OCI-LY7 (cell line): ENCODE results near the gene SERINC2. TPM values are rescaled to one million over a fixed set of nuclear protein-coding genes. Genes with fewer than 3 reads are reported as not detected.

Source experiments
- BruUV-seq: library from RNA; stranded (reverse); fragments of 400-500 nt; replicated peaks from 2 replicates; lab custom pipeline; 2021; lab: Mats Ljungman, UMichigan
- CTCF ChIA-PET: fragments of 300-600 bp; sonication (Branson Sonifier 250); formaldehyde crosslinking; loops from one replicate; lab custom pipeline; 2022; ENCODE audit warnings: antibody characterized with exemption; ENCODE audit not compliant: unreplicated experiment; lab: Charles Lee
- POLR2A ChIA-PET: fragments of 300-600 bp; sonication (Branson Sonifier 250); formaldehyde crosslinking; loops from one replicate; lab custom pipeline; 2022; ENCODE audit warnings: antibody characterized with exemption; lab: Charles Lee
- DNase-seq: peaks from one replicate; pipeline ENCODE4 v3.0.0-alpha.2; 2015; ENCODE audit warnings: low spot score
- H2AFZ ChIP-seq: fragments of 200-600 bp; sonication (generic), shearing (Covaris generic); 2 replicates; pipeline ENCODE4 v1.6.1; 2014; ENCODE audit warnings: mild to moderate bottlenecking, antibody characterized with exemption, low read length, moderate library complexity
- H3K27ac ChIP-seq: fragments of 200-600 bp; sonication (generic); 2 replicates; pipeline ENCODE4 v1.5.1; 2014; ENCODE audit warnings: mixed run types, low read depth, mild to moderate bottlenecking, moderate library complexity, low read length, inconsistent platforms; ENCODE audit not compliant: poor library complexity, severe bottlenecking
- H3K36me3 ChIP-seq: fragments of 200-600 bp; sonication (generic); 2 replicates; pipeline ENCODE4 v1.6.1; 2014; ENCODE audit warnings: mild to moderate bottlenecking, antibody characterized with exemption, low read length, moderate library complexity, mixed read lengths; ENCODE audit not compliant: insufficient read depth
- H3K4me1 ChIP-seq: fragments of 200-600 bp; sonication (generic); 2 replicates; pipeline ENCODE4 v1.5.1; 2014; ENCODE audit warnings: mild to moderate bottlenecking, low read length; ENCODE audit not compliant: insufficient read depth, poor library complexity, severe bottlenecking
- H3K4me2 ChIP-seq: fragments of 200-600 bp; sonication (generic); 2 replicates; pipeline ENCODE4 v1.6.1; 2014; ENCODE audit warnings: mild to moderate bottlenecking, low read length
- H3K4me3 ChIP-seq: fragments of 200-600 bp; sonication (generic); 2 replicates; pipeline ENCODE4 v1.5.1; 2014; ENCODE audit warnings: mild to moderate bottlenecking, low read depth, low read length; ENCODE audit not compliant: poor library complexity, severe bottlenecking
- H3K79me2 ChIP-seq: fragments of 200-600 bp; sonication (generic); 2 replicates; pipeline ENCODE4 v1.6.1; 2016; ENCODE audit warnings: low read depth, mild to moderate bottlenecking, low read length, moderate library complexity, mixed read lengths; ENCODE audit not compliant: insufficient read depth
- H3K9me2 ChIP-seq: fragments of 200-600 bp; sonication (generic); 2 replicates; pipeline ENCODE4 v1.6.1; 2016; ENCODE audit warnings: mild to moderate bottlenecking, low read length, mixed read lengths; ENCODE audit not compliant: insufficient read depth
- H3K9me3 ChIP-seq: fragments of 200-600 bp; sonication (generic); 2 replicates; pipeline ENCODE4 v1.6.1; 2014; ENCODE audit warnings: mild to moderate bottlenecking, mixed run types, low read length, mixed read lengths
- H4K20me1 ChIP-seq: fragments of 200-600 bp; sonication (generic); 2 replicates; pipeline ENCODE4 v1.6.1; 2014; ENCODE audit warnings: mild to moderate bottlenecking, antibody characterized with exemption, low read length, moderate library complexity, mixed read lengths; ENCODE audit not compliant: insufficient read depth
- CTCF ChIP-seq: fragments of 200-600 bp; sonication (generic); conservative IDR thresholded peaks from 2 replicates; pipeline ENCODE4 v1.5.1; 2014; ENCODE audit warnings: mild to moderate bottlenecking, antibody characterized with exemption, low read length, moderate library complexity, mixed read lengths
- EZH2phosphoT487 ChIP-seq: fragments of 200-600 bp; sonication (generic); IDR thresholded peaks from 2 replicates; pipeline ENCODE4 v1.6.1; 2018; ENCODE audit warnings: low read depth, borderline replicate concordance, mild to moderate bottlenecking, mixed run types, antibody characterized with exemption, low read length, moderate library complexity, mixed read lengths
- intact Hi-C: fragments of 100-400 bp; cut with micrococcal nuclease; formaldehyde crosslinking; loops from one replicate; pipeline ENCODE4 v1.10.0; 2022; ENCODE audit not compliant: unreplicated experiment
- total RNA-seq, 2 experiments: library from RNA; depleted of rRNA in 1 of 2; stranded (reverse); fragments of >200 nt in 1 of 2; shearing (Covaris generic) in 1 of 2; gene quantifications; 2 replicates each; pipeline ENCODE4 v1.2.3, GENCODE V29; 2014 to 2022

SERINC2 gene
- total RNA-seq, 2 experiments from 2014 or later, result 3.5 to 11.1 TPM

DNA sequence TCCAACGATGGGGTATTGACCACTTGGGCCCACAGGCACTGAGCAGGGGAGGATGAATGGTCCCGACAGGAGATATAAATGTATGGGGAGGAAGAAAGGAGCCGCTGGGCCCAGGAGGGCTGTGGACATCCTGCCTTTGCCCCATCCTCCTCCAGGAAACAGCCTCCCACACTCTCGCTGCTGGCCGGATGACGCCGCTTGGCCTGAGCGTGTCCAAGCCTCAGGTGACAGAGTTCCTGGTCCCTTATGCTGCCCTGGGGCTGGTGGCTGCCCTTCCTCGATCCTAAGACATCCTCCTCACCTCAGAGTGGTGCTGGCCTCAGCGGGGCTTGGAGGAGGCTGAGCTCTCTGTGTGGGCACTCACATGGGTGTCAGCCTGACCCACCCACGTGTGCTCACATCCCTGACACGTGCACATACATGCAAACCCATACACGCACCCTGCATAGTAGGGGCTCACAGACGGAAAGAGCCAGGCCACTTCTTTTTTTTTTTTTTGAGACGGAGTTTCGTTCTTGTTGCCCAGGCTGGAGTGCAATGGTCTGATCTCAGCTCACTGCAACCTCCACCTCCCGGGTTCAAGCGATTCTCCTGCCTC lies 5.9 kb upstream of the SERINC2 start:
- Histone ChIP-seq H3K9me3 (no peaks in the 10 kb centered on the region), H3K4me3 (no peak overlapping the region), H3K79me2 (no peaks in the 10 kb centered on the region), H3K4me2 (no peak overlapping the region), H3K9me2 (no peaks in the 10 kb centered on the region), H2AFZ (no peak overlapping the region), H3K4me1 (no peaks in the 10 kb centered on the region), H4K20me1 (no peaks in the 10 kb centered on the region), H3K36me3 (no peaks in the 10 kb centered on the region), H3K27ac (no peak overlapping the region)
- DNase-seq, result no peak
- ChIA-PET CTCF (interaction anchor here (0.6 kb wide), 1 partner anchor 13 kb away, joined by 3 read pairs; no protein-coding TSS in a partner anchor), POLR2A (no interaction called here)
- intact Hi-C loops, result no loop called here
- no TSS peak for BruUV-seq
- no peak for TF ChIP-seq CTCF
- no peak for TF ChIP-seq EZH2phosphoT487

GRCh38 chr1:31408788-31409318 lies 4.2 kb upstream of the SERINC2 start:
- intact Hi-C loops, result no loop called here
- CTCF ChIA-PET, result no interaction called here
- no peaks in the 10 kb centered on the region for H3K36me3 ChIP-seq
- no peaks in the 10 kb centered on the region for H3K9me3 ChIP-seq
- H3K4me2 ChIP-seq, result no peak overlapping the region
- POLR2A ChIA-PET, result no interaction called here
- no peak overlapping the region for H2AFZ ChIP-seq
- no peak overlapping the region for H3K4me3 ChIP-seq
- no peaks in the 10 kb centered on the region for H3K9me2 ChIP-seq
- no peaks in the 10 kb centered on the region for H4K20me1 ChIP-seq
- H3K79me2 ChIP-seq, result no peaks in the 10 kb centered on the region
- no peaks in the 10 kb centered on the region for H3K4me1 ChIP-seq
- no peak overlapping the region for H3K27ac ChIP-seq
- DNase-seq, result no peak
- TF ChIP-seq EZH2phosphoT487 (no peak), CTCF (no peak)
- BruUV-seq, result no TSS peak

DNA sequence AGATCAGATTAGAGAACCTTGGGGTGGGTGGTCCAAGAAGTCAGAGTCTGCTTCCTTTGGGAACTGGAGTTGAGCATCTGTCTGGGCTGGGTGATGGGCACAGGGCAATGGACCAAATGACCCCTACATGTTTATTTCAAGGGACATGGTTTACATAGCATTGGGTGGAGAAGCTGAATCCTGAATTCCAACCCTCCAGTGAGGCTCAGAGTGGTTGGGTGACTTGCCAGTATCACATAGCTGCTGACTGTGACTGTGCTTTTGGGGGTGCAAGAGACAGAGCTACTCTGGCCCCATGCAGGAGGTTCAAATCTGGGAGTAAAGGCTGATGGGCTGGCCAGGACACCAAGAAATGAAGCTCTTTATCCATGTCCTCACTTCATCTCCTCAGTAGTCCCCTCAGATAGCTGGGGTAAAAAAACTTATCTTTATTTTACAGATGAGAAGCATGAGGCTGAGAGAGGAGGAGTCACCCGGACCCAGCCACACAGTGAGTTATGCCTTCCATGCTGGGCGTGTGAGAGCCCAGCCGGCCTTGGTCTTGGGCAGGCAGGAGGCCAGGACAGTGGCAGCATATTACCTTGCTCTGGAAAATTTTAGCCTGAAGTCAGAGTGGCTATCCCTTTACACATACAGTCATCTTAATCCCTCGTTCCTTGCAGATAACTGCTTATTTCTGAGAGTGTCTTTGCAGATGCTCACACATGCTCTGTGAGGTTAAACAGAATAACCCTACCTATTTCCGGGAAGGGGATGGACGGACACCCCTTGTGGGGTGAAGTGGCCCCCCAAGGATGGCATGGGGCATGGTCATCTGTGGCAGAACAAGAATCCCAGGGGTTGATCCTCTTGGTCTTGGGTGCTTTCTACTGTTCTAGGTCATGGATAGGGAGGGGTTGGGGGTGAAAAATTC lies 2.8 kb upstream of the SERINC2 start:
- Histone ChIP-seq H2AFZ (no peak overlapping the region), H3K9me3 (no peaks in the 10 kb centered on the region), H3K36me3 (no peaks in the 10 kb centered on the region), H3K4me3 (no peak overlapping the region), H3K4me1 (no peaks in the 10 kb centered on the region), H4K20me1 (no peaks in the 10 kb centered on the region), H3K4me2 (no peak overlapping the region), H3K9me2 (no peaks in the 10 kb centered on the region), H3K79me2 (no peaks in the 10 kb centered on the region), H3K27ac (no peak overlapping the region)
- CTCF ChIA-PET, result no interaction called here
- DNase-seq, result no peak
- no TSS peak for BruUV-seq
- intact Hi-C loops, result no loop called here
- TF ChIP-seq EZH2phosphoT487, result no peak
- TF ChIP-seq CTCF, result no peak
- POLR2A ChIA-PET, result no interaction called here
